ENCODE data around the gene CPZ. TPM values are rescaled to one million over a fixed set of nuclear protein-coding genes. Genes with fewer than 3 reads are reported as not detected.
"Not testable (repeated sequence)": the region's sequence is repeated elsewhere in the genome, so short reads cannot be mapped to it uniquely, and the experiment has no call there.

The CPZ gene
- total RNA-seq, 1 experiment from 2014 or later: 9.1 TPM

DNA sequence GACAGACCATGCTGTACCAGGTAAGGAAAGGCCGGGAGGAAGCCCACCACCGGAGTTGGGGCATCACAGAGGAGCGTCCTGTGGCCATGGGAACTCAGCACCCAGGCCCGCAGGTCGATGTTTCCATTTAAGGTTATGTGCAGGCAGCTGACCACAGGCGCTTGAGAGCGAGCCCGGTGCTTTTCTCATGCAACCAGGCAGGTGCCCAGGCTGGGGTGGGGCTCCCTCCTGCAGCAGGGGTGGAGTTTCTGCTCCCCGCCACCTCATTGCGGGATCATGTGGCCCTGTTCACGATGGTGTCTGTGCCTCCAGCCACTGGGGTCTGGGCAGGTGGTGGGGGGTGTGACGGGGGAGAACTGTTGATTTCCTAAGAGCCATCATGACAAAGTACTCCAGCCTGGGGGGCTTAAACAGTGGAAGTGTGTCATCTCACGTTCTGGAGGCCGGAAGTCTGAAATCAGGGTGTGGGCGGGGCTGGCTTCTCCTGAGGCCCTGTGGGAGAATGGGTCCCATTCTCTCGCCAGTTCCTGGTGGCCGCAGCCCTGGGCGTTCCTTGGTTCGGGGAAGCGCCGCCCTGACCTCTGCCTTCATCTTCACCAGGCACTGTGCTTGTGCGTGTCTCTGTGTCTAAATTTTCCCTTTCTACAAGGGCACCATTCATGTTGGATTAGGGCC is 60.9 kb downstream of the CPZ start:
- intact Hi-C loops (cut with micrococcal nuclease; ENCODE audit: unreplicated experiment): no loop called here
- H2AFZ ChIP-seq: no peak overlapping the region
- no peaks in the 10 kb centered on the region for H3F3A ChIP-seq (ENCODE audit: insufficient read depth, low read depth)
- H3K27ac ChIP-seq: no peak overlapping the region
- CTCF ChIA-PET: no interaction called here
- no peaks in the 10 kb centered on the region for H3K4me1 ChIP-seq (replicated peaks; ENCODE audit: insufficient read depth)
- no peaks in the 10 kb centered on the region for H3K79me2 ChIP-seq (ENCODE audit: low read depth)
- no peaks in the 10 kb centered on the region for H4K20me1 ChIP-seq (ENCODE audit: insufficient read depth)
- TF ChIP-seq EZH2 (IDR thresholded peaks at IDR 0.05; ENCODE audit: low read depth) (no peak), CTCF (conservative IDR thresholded peaks at IDR 0.05) (no peak)
- no TSS peak for BruUV-seq (replicated peaks)
- H3K4me3 ChIP-seq: no peak overlapping the region
- H3K27me3 ChIP-seq (ENCODE audit: insufficient read depth, low read depth): peaks cover 85% of the 10 kb centered on the region
- H3K9me2 ChIP-seq (ENCODE audit: insufficient read depth): no peaks in the 10 kb centered on the region
- H3K9me3 ChIP-seq (ENCODE audit: insufficient read depth, low read depth): no peaks in the 10 kb centered on the region
- H3K4me2 ChIP-seq: no peak overlapping the region
- no peaks in the 10 kb centered on the region for H3K36me3 ChIP-seq (ENCODE audit: low read depth)
- no peak for DNase-seq
- POLR2A ChIA-PET (ENCODE audit: unreplicated experiment): no interaction called here

GRCh38 chr4:8654139-8654538 is 61.6 kb downstream of the CPZ start:
- H3K79me2 ChIP-seq (ENCODE audit: low read depth); DNase-seq; H3K9me3 ChIP-seq (ENCODE audit: insufficient read depth, low read depth); intact Hi-C loops (cut with micrococcal nuclease; ENCODE audit: unreplicated experiment); H3F3A ChIP-seq (ENCODE audit: insufficient read depth, low read depth); POLR2A ChIA-PET (ENCODE audit: unreplicated experiment); H2AFZ ChIP-seq; H3K4me1 ChIP-seq (replicated peaks; ENCODE audit: insufficient read depth); H3K9me2 ChIP-seq (ENCODE audit: insufficient read depth); BruUV-seq (replicated peaks); H3K4me3 ChIP-seq; H4K20me1 ChIP-seq (ENCODE audit: insufficient read depth); H3K27ac ChIP-seq; H3K36me3 ChIP-seq (ENCODE audit: low read depth); CTCF ChIA-PET; H3K4me2 ChIP-seq: not testable (repeated sequence)
- H3K27me3 ChIP-seq (ENCODE audit: insufficient read depth, low read depth): peaks cover 78% of the 10 kb centered on the region

DNA sequence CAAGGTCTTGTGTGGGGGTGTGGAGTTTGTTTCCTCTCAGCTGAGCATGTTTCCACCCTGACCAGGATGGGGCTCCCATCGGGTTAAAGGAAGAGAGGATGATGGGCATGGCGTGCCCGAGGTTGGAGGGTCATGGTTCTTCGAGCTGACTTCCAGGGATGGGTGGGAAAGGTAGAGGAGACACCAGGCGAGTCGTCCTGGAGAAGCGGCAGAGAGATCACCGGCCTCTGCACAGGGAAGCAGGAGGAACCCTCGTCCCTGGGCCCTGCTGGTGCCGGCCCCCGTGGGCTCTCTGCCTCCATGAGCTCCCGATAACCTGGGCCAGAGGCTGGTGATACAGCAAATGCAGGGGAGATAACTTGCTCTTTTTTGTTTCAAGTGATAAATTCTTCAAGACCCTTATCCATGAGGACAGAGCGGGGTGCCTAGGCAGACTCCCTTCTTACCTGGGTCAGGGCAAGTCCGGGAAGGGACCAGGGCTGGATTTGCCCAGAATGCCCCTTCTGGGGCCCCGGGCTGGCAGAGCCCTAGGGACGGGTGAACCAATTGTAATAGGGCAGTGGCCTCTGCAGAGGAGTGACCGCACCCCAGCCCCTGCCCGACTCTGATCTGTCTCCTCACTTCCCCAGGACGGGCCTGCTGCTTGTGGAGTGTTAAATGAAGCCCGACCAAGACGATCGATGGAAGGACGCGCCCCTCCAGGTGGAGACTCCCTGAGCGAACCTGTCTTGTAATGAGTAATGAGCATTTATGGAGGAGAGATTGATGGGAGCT is 63.0 kb downstream of the CPZ start:
- no peaks in the 10 kb centered on the region for H3K9me3 ChIP-seq (ENCODE audit: insufficient read depth, low read depth)
- H3K27ac ChIP-seq: no peak overlapping the region
- TF ChIP-seq CTCF (conservative IDR thresholded peaks at IDR 0.05) (no peak), EZH2 (IDR thresholded peaks at IDR 0.05; ENCODE audit: low read depth) (no peak)
- no peaks in the 10 kb centered on the region for H3K79me2 ChIP-seq (ENCODE audit: low read depth)
- H3K4me2 ChIP-seq: no peak overlapping the region
- DNase-seq: no peak
- H3K36me3 ChIP-seq (ENCODE audit: low read depth): no peaks in the 10 kb centered on the region
- no peak overlapping the region for H2AFZ ChIP-seq
- intact Hi-C loops (cut with micrococcal nuclease; ENCODE audit: unreplicated experiment): no loop called here
- ChIA-PET CTCF (no interaction called here), POLR2A (ENCODE audit: unreplicated experiment) (no interaction called here)
- H3K27me3 ChIP-seq (ENCODE audit: insufficient read depth, low read depth): peaks cover 67% of the 10 kb centered on the region
- H3K4me1 ChIP-seq (replicated peaks; ENCODE audit: insufficient read depth): no peaks in the 10 kb centered on the region
- H3K4me3 ChIP-seq: no peak overlapping the region
- H4K20me1 ChIP-seq (ENCODE audit: insufficient read depth): no peaks in the 10 kb centered on the region
- no peaks in the 10 kb centered on the region for H3K9me2 ChIP-seq (ENCODE audit: insufficient read depth)
- no TSS peak for BruUV-seq (replicated peaks)
- H3F3A ChIP-seq (ENCODE audit: insufficient read depth, low read depth): no peaks in the 10 kb centered on the region
